ENCODE results near the gene SEC16A.

Gene SEC16A

DNA sequence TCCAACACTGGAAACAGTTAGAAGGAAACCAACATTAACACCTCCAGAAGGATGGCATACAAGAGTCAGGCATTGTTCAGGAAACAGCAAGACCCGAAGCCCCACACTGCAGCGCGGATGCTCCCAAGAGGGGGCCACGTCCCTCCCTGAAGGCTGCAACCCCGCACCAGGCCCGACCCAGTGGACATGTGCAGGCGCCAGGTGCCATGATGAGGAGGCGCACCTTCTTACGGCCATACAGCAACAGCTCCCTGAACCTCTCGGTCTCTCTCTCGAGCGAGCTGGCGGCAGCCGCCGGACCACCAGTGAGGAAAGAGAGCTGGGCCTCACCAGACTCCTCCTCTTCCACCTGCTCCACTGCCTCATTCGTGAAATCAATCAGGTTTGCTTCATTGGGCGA lies 20.2 kb downstream of the SEC16A start:
- TF ChIP-seq, protein P1, sequence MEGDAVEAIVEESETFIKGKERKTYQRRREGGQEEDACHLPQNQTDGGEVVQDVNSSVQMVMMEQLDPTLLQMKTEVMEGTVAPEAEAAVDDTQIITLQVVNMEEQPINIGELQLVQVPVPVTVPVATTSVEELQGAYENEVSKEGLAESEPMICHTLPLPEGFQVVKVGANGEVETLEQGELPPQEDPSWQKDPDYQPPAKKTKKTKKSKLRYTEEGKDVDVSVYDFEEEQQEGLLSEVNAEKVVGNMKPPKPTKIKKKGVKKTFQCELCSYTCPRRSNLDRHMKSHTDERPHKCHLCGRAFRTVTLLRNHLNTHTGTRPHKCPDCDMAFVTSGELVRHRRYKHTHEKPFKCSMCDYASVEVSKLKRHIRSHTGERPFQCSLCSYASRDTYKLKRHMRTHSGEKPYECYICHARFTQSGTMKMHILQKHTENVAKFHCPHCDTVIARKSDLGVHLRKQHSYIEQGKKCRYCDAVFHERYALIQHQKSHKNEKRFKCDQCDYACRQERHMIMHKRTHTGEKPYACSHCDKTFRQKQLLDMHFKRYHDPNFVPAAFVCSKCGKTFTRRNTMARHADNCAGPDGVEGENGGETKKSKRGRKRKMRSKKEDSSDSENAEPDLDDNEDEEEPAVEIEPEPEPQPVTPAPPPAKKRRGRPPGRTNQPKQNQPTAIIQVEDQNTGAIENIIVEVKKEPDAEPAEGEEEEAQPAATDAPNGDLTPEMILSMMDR (IDR thresholded peaks at IDR 0.05; ENCODE audit: extremely low read depth, missing control alignments), result no peak
- no peak for DNase-seq (ENCODE audit: low spot score)

DNA sequence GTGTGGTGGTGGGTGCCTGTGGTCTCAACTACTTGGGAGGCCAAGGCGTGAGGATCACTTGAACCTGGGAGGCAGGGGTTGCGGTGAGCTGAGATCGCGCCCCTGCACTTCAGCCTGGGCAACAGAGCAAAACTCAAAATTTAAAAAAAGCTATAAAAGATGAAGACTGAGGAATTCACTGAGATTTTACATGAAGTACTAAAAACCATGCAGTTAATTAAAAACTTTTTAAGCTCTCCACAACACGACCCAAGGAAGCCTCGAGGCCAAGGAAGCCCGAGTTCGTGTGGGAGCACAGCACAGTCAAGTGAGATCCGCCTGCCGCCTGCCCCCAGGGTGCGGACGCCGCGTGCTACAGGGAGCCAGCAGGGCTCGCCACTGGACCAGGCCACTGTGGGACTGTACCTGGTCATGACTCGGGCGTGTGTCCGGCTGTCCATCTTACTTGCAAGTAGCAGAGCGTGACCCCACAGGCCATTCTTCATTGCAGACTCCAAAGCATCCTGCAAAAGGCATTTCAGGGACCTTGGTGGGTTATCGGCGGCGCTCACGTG lies 22.0 kb downstream of the SEC16A start:
- TF ChIP-seq, protein P1 (IDR thresholded peaks at IDR 0.05; ENCODE audit: extremely low read depth, missing control alignments), result no peak
- DNase-seq (ENCODE audit: low spot score), result no peak

DNA sequence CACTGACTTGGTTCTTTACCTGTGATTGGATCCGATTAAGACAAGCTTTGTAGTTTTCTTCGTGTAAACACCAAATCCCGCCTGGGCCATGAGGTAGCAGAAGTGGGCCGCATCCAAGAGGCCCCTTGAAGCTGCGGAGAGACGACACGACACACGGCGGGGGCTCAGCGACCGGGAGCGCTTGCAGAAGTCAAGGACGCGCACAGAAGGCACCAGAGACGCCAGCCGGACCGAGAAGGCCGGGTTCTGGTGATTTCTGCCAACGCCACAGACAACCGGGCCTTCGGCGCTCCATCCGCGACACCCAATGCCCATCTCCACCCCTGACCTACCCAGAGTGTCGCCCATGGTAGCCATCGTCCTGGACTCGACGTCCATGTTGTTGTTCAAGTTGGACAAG lies 23.4 kb downstream of the SEC16A start:
- TF ChIP-seq, protein P1 (IDR thresholded peaks at IDR 0.05; ENCODE audit: extremely low read depth, missing control alignments), result no peak
- DNase-seq (ENCODE audit: low spot score), result no peak

DNA sequence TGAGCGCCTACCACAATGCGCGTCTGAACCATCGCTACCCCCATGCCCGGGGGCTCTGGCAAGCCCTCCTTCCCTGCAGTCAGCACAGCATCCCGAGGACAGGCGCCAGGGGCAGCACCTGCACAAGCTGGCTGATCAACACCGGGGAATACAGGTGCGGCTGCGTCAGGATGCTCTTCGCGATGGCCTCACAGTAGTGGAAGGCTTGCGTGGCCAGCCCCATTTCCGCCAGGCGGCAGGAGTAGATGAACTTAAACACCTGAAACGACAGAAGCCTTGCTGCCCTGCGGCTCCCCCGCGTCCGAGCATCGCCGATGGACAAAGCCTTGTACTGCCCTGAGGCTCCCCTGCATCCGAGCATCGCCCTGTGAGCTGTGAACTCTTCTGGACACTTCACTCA lies 25.5 kb downstream of the SEC16A start:
- TF ChIP-seq, protein P1 (IDR thresholded peaks at IDR 0.05; ENCODE audit: extremely low read depth, missing control alignments), result no peak

DNA sequence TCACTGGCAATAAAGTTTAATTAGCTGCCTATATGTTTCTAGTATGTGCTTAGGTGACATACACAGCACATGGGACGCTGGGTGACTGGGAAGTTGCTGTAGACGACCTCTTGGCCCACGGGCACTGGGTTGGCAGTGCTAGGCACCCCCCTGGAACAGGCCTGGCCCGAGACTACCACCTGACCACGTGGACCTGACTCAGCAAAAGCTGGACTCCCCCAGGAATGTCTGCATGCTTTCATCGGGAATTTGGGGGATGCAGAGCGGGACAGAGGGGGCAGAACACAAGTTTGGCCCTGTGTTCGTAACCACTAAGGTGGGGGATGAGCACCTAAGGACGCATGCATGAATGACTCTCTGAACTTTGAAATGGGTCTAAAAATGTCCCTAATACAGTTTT lies 26.6 kb downstream of the SEC16A start:
- TF ChIP-seq, protein P1 (IDR thresholded peaks at IDR 0.05; ENCODE audit: extremely low read depth, missing control alignments), result no peak
- no peak for DNase-seq (ENCODE audit: low spot score)

More for the DNA sequence above, 25.5 kb downstream of the SEC16A start:
- no peak for DNase-seq (ENCODE audit: low spot score)

DNA sequence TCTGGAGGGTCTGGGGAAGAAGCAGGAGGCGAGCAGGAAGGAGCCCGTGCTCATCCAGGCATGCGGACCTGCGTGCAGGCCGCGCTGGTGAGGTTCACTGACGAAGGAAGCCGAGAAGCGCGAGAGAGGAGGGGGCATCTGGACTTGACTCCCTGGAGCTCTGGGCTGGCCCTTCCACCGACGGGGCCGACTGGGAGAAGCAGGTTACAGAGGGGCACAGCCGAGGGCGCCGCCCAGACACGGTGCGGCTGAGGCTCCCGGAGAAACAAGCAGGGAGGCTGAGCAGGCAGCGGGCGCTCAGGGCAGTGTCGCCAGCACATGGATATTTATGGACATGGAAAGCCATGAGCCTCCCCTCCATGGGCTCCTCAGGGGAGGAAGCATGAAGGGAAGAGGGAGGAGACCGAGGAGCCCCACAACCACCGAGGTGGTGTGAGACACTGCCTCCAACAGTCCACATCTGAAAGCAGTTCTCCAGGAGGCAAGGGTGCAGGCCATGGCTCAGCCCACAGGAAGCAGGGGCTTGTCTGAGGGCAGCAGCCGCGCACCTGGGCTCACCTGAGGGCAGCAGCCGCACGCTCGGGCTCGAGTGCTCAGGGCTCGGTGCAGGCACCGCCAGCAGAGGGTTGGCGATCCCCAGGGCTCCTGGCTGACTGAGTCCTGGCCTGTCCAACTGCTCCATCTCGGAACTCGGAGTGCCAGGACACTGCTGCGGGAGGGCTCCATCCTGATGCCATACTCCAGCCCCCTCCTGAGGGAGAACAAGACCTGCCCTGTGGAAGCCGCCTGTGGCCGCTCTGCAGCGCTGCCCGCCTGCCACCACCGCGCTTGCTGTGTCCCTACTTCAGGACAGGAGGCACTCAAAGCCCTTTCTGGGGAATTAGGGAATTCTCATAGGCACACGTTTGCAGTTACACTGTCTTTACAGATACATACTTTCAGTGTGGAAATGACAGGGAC lies 27.5 kb downstream of the SEC16A start:
- TF ChIP-seq, protein P1 (IDR thresholded peaks at IDR 0.05; ENCODE audit: extremely low read depth, missing control alignments), result no peak
- no peak for DNase-seq (ENCODE audit: low spot score)

Data from GM20000 (cell line).